GM12878 (cell line): ENCODE results near the gene COX7C. TPM values are rescaled to one million over a fixed set of nuclear protein-coding genes. Genes with fewer than 3 reads are reported as not detected.

Experiments used
- ATAC-seq: fragments of 200-7000 bp; cut with Tn5 transposase; 3 replicates; pipeline ENCODE4 v1.9.1; 2020; ENCODE audit warnings: mild to moderate bottlenecking, moderate library complexity
- BruUV-seq: library from RNA; stranded (reverse); fragments of 400-500 nt; replicated peaks from 2 replicates; lab custom pipeline; 2021; lab: Mats Ljungman, UMichigan
- CTCF ChIA-PET: fragments of 300-600 bp; sonication (Branson Sonifier 250); formaldehyde crosslinking; extraction: SDS; loops from one replicate; lab custom pipeline; 2021; ENCODE audit warnings: inconsistent platforms; lab: Yijun Ruan, JAX
- POLR2A ChIA-PET: fragments of 350-600 bp; formaldehyde crosslinking; extraction: SDS; loops from one replicate; lab custom pipeline; 2021; ENCODE audit warnings: inconsistent platforms; lab: Charles Lee
- RAD21 ChIA-PET: fragments of 300-600 bp; sonication (Branson Sonifier 250); formaldehyde crosslinking; loops from one replicate; lab custom pipeline; 2023; ENCODE audit warnings: antibody characterized with exemption; ENCODE audit not compliant: unreplicated experiment; lab: Charles Lee
- SMC1A ChIA-PET: fragments of 300-600 bp; sonication (Branson Sonifier 250); formaldehyde crosslinking; loops from one replicate; lab custom pipeline; 2023; ENCODE audit not compliant: unreplicated experiment, uncharacterized antibody; lab: Charles Lee
- DNase-seq: peaks from one replicate; pipeline ENCODE4 v3.0.0-alpha.2; 2011; ENCODE audit warnings: low read depth, low spot score
- FAIRE-seq: peaks from 3 replicates; lab custom pipeline; 2011; peaks lifted over from hg19 to GRCh38; lab: Jason Lieb, UNC
- H2AFZ ChIP-seq: 2 replicates; pipeline ENCODE4 v1.6.0; 2011; ENCODE audit warnings: low read depth, low read length, control low read depth; ENCODE audit not compliant: control insufficient read depth
- H3K27ac ChIP-seq: 2 replicates; pipeline ENCODE4 v1.5.1; 2011; ENCODE audit warnings: control low read depth; ENCODE audit not compliant: control insufficient read depth, insufficient read depth
- H3K27me3 ChIP-seq, 2 experiments: replicated peaks in 1 of 2; 2 replicates each; pipeline versions ENCODE4 v1.6.0 to v1.6.1; 2011; ENCODE audit warnings: low read length in 1 of 2; ENCODE audit not compliant: control insufficient read depth in 2 of 2, insufficient read depth in 2 of 2
- H3K36me3 ChIP-seq, 2 experiments: 2 replicates each; pipeline ENCODE4 v1.5.1; 2011; ENCODE audit warnings: low read length in 1 of 2; ENCODE audit not compliant: control insufficient read depth in 2 of 2, insufficient read depth in 2 of 2
- H3K4me1 ChIP-seq: 2 replicates; pipeline ENCODE4 v1.6.1; 2011; ENCODE audit warnings: mild to moderate bottlenecking, low read length, moderate library complexity, mixed read lengths; ENCODE audit not compliant: control insufficient read depth, insufficient read depth
- H3K4me2 ChIP-seq: 2 replicates; pipeline ENCODE4 v1.6.0; 2011; ENCODE audit warnings: control low read depth; ENCODE audit not compliant: control insufficient read depth, insufficient read depth
- H3K4me3 ChIP-seq: fragments of 200-600 bp; sonication (generic); 2 replicates; pipeline ENCODE4 v1.5.1; 2016
- H3K79me2 ChIP-seq: 2 replicates; pipeline ENCODE4 v1.6.0; 2011; ENCODE audit warnings: low read length; ENCODE audit not compliant: control insufficient read depth, insufficient read depth
- H3K9ac ChIP-seq: 2 replicates; pipeline ENCODE4 v1.8.0; 2011; ENCODE audit warnings: low read length, control low read depth, mixed read lengths; ENCODE audit not compliant: control insufficient read depth, insufficient read depth
- H3K9me3 ChIP-seq: replicated peaks from 3 replicates; pipeline ENCODE4 v1.5.1; 2011; ENCODE audit warnings: mild to moderate bottlenecking, low read length; ENCODE audit not compliant: control insufficient read depth, insufficient read depth
- H4K20me1 ChIP-seq: 2 replicates; pipeline ENCODE4 v1.6.0; 2011; ENCODE audit not compliant: control insufficient read depth, insufficient read depth
- ASH2L ChIP-seq: fragments of 300-600, 200-600 bp; sonication (generic); IDR thresholded peaks from 2 replicates; pipeline ENCODE4 v1.6.1; 2017; ENCODE audit warnings: low read depth, mild to moderate bottlenecking, borderline replicate concordance
- IRF3 ChIP-seq: fragments of 450-650 bp; IDR thresholded peaks from 2 replicates; pipeline ENCODE4 v1.6.1; 2014; ENCODE audit warnings: mild to moderate bottlenecking
- WGBS: methylation state at CpG from one replicate; pipeline ENCODE4 v1.1.6; 2016; ENCODE audit warnings: low lambda C conversion rate; ENCODE audit not compliant: insufficient replicate concordance, insufficient coverage; ENCODE audit errors: missing lambda C conversion rate; 5-methylcytosine and 5-hydroxymethylcytosine counted together
- in situ Hi-C: fragments of 300-500 bp; cut with MboI; formaldehyde crosslinking; loops from 9 replicates; pipeline ENCODE4 v1.14.3; 2018; ENCODE audit warnings: mixed read lengths
- intact Hi-C: fragments of 100-400 bp; cut with micrococcal nuclease; formaldehyde crosslinking; loops from one replicate; pipeline ENCODE4 v1.14.2; 2022; ENCODE audit not compliant: unreplicated experiment
- polyA plus RNA-seq, 11 experiments: library from polyadenylated mRNA; depleted of rRNA in 4 of 11; unstranded in 6 of 11; stranded (reverse) in 5 of 11; fragments of >200 nt; fragmentation: Nextera tagmentation in 4 of 11; fragmentation: Illumina TruSeq in 1 of 11; extraction: Ambion mirVana in 4 of 11; extraction: Trizol in 1 of 11; gene quantifications; 1 replicate in 1 of 11; 2 replicates in 10 of 11; pipeline versions ENCODE4 v1.2.1 to v1.2.3, GENCODE V29; 2011 to 2016; ENCODE audit warnings: inconsistent platforms in 2 of 11, missing spikeins in 2 of 11, low read depth in 1 of 11
- total RNA-seq, 4 experiments: library from RNA; depleted of rRNA in 3 of 4; stranded (reverse); fragments of >200 nt in 3 of 4; fragmentation: Illumina TruSeq in 1 of 4; extraction: Trizol in 1 of 4; gene quantifications; 2 replicates each; pipeline versions ENCODE4 v1.2.1 to v1.2.3, GENCODE V29; 2013 to 2021
- TF ChIP-seq, protein P1 (sequence below): fragments of 450-650 bp; IDR thresholded peaks from 2 replicates; pipeline ENCODE4 v1.6.1; 2018; ENCODE audit warnings: mild to moderate bottlenecking, low read depth, moderate library complexity; ENCODE audit not compliant: partially characterized antibody
- TF ChIP-seq, protein P2 (sequence below): IDR thresholded peaks from 2 replicates; pipeline ENCODE4 v1.6.1; 2012; ENCODE audit warnings: low read depth, low read length, improper control_type of control experiment

COX7C gene
- total and polyA plus RNA-seq, 10 of the 15 experiments (the other 5 are each of a cell fraction or from before 2014, with no cell fraction given): 484 to 1,591 (median 883) TPM

GRCh38 chr5:86640998-86641397 is 23.3 kb downstream of the COX7C start (continued):
- TF ChIP-seq, protein P1, sequence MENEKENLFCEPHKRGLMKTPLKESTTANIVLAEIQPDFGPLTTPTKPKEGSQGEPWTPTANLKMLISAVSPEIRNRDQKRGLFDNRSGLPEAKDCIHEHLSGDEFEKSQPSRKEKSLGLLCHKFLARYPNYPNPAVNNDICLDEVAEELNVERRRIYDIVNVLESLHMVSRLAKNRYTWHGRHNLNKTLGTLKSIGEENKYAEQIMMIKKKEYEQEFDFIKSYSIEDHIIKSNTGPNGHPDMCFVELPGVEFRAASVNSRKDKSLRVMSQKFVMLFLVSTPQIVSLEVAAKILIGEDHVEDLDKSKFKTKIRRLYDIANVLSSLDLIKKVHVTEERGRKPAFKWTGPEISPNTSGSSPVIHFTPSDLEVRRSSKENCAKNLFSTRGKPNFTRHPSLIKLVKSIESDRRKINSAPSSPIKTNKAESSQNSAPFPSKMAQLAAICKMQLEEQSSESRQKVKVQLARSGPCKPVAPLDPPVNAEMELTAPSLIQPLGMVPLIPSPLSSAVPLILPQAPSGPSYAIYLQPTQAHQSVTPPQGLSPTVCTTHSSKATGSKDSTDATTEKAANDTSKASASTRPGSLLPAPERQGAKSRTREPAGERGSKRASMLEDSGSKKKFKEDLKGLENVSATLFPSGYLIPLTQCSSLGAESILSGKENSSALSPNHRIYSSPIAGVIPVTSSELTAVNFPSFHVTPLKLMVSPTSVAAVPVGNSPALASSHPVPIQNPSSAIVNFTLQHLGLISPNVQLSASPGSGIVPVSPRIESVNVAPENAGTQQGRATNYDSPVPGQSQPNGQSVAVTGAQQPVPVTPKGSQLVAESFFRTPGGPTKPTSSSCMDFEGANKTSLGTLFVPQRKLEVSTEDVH: no peak
- no peak for TF ChIP-seq ASH2L
- TF ChIP-seq, all 136 proteins: peak for 0

- no peak overlapping the region for H3K9ac ChIP-seq
- no peaks in the 10 kb centered on the region for H3K36me3 ChIP-seq
- ChIA-PET POLR2A (no interaction called here), RAD21 (no interaction called here), SMC1A (interaction anchor here (0.6 kb wide), 1 partner anchor 323 kb away, joined by 3 read pairs; no protein-coding TSS in a partner anchor), CTCF (no interaction called here)
- TF ChIP-seq IRF3: no peak
- TF ChIP-seq, protein P2, sequence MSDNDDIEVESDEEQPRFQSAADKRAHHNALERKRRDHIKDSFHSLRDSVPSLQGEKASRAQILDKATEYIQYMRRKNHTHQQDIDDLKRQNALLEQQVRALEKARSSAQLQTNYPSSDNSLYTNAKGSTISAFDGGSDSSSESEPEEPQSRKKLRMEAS: no peak
- H3K4me2 ChIP-seq: no peak overlapping the region
- H3K9me3 ChIP-seq: no peaks in the 10 kb centered on the region
- H4K20me1 ChIP-seq: no peaks in the 10 kb centered on the region
- H3K27me3 ChIP-seq: no peaks in the 10 kb centered on the region
- in situ Hi-C loops: no loop called here
- DNase-seq: no peak
- intact Hi-C loops: no loop called here
- 53% methylated on average over 3 of the region's 3 CpGs for WGBS
- no peaks in the 10 kb centered on the region for H3K4me1 ChIP-seq
- H3K27ac ChIP-seq: no peak overlapping the region
- H3K4me3 ChIP-seq: no peak overlapping the region
- no peak for ATAC-seq
- no peaks in the 10 kb centered on the region for H3K79me2 ChIP-seq
- BruUV-seq: no TSS peak
- no peak for FAIRE-seq
- no peak overlapping the region for H2AFZ ChIP-seq
Measured at GRCh38 chr5:86644843-86645242, 27.1 kb downstream of the COX7C start.
